ENCODE results near the gene USP40.

Gene USP40

DNA sequence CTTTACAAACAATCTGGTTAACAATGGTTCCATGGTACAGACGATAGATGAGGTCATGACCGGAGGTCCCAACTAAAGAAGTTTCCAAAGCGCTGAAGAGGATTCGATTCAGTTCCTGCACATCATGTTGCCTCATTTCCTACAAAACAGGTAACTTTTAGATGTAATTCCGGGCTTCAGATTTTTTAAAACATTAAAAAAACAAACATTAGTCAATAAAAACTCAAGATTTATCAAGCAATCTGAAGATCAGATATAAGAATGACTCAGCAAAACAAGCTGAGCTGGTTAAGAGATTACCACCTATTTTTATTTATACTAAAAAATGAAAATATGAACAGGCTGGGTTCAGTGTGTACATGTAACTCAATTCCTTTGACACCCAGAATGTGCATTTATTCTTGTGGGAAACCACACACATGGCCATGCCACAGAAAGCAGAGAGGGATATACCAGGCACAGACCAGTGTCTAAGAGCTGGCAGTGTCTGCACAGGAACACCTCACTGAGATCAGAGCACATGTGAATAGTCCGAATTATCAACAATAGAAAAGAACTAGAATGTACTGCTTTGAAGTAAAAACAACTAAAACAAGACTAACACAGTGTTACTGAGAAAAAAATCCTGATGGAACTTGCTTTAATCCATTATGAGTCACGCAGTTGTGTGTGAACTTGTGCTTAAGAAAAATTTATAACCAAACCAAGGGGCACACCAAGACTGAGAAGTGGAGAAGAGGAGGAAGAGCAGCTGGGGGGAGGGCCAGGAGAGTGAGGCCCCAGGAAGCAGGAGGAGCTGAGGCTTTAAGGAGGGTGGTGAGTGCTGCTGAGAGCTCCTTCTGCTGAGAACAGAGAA lies 9.5 kb downstream of the USP40 start:
- no peak for DNase-seq (ENCODE audit: extremely low read depth in 1 of 2, low read depth in 1 of 2)

DNA sequence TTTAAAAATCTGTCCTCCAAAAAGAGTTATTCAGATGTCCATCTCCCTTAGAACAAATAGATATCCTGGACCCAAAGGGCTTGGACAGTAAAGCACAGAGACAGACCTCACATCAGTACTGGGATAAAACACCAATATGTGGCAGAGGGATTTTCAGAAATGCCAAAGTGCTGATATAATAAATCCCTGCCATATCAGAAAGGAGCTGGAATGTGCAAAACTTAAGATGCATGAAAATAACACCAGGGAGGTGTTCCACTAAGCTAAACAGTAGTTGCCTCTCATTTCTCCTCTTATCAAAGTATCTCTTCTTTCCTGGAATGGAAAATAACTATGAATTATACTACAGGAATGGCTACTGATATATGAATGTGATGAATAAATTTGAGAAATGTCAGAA lies 13.2 kb downstream of the USP40 start:
- DNase-seq (ENCODE audit: extremely low read depth in 1 of 2, low read depth in 1 of 2) = no peak

DNA sequence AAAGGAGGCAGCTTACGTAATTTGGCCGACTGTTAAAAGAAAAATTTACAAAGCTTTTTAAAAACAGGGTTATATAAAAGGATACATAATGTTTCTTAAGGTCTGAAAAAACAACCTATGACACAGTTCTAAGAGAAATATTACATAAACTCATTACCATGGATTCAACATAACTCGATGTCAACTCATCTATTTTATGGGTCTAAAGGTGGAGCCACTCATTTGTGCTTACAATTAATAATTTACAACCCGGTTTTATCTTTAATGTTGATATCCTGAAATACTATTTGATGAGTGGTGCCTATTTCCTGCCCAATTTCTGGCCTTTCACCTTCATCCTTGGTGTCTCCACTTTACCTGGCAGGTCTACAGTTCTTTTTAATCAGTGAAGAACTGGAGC lies 15.1 kb downstream of the USP40 start:
- DNase-seq (ENCODE audit: extremely low read depth in 1 of 2, low read depth in 1 of 2) = no peak

DNA sequence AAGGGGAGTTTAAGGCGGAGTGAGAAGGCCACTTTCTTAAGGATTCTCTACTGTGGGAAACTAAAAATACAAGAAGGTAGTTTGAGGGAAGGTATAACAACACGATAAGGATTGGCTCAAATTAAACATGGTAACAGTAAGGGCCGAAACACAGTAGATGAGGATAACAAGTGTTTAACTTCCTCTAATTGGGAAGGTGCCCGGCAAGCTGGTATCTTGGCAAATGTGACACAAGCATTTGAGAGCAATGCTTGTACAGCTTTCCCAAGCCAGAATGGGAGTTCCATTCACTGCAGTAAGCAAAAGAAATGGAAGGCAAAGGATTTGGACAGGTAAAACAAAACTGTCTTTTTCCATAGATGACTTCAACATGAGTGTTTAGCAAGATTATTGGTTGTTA lies 19.8 kb downstream of the USP40 start:
- no peak for DNase-seq (ENCODE audit: extremely low read depth in 1 of 2, low read depth in 1 of 2)

DNA sequence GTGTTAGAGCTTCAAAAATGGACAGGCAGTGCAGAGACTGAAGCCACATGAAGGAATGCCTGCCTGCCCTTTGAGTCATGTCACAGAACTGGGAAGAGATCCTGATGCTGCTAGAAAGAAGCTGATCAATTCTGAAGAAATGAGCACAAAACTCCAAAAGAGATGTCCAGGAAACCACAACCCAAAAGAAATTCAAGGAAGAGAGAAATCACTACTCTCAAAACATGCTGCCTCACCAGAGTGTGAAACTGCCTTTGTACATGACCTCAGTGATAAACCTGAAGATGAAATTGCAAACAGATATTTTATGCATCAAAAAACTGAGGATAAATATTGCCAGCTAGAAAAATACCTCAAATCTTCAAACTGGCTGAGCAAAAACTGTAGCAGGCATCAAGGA lies 20.5 kb downstream of the USP40 start:
- no peak for DNase-seq (ENCODE audit: extremely low read depth in 1 of 2, low read depth in 1 of 2)

DNA sequence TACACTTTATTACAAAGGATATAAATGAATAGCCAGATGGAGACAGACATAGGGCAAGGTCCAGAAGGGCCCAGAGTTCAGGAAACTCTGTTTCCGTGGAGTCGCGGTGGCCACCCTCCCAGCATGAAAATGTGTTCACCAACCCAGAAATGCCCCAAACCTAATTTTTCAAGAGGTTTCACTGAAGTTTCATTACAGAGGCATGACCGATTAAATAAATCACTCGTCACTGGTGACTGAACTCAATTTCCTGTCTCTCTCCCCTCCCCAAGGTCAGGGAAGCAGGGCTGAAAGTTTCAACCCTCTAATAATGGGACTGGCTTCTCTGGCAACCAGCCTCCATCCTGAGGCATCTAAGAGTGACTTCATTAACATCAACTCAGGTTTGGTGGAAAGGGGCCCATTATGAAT lies 22.4 kb downstream of the USP40 start:
- DNase-seq (ENCODE audit: extremely low read depth in 1 of 2, low read depth in 1 of 2) = no peak

DNA sequence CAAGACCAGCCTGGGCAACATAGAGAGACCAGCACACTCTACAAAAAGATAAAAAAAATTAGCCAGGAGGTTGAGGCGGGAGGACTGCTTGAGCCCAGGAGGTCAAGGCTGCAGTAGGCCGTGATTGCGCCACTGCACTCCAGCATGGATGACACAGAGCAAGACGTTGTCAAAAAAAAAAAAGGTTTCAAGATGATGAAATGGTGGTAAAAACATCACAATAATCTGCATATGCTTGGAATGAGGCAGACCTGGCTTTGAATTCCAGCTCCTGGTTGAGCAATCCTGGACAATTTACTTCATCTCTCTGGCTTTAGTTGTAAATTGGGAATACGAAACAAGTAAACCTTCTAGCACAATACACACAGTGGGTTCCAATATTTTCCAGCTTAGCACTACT lies 24.1 kb downstream of the USP40 start:
- no peak for DNase-seq (ENCODE audit: extremely low read depth in 1 of 2, low read depth in 1 of 2)

DNA sequence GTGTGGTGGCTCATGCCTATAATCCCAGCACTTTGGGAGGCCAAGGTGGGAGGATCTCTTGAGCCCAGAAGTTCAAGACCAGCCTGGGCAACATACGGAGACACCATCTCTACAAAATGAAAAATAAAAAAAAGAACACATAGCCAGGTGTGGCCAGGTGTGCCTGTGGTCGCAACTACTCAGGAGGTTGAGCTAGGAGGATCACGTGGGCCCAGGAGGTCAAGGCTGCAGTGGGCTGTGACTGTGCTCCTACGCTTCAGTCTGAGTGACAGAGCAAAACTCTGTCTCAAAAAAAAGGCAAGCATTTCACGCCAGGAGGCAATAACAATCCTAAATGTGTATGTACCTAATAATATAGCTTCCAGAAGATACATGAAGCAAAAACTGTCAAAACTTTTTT lies 27.8 kb downstream of the USP40 start:
- no peak for DNase-seq (ENCODE audit: extremely low read depth in 1 of 2, low read depth in 1 of 2)

DNA sequence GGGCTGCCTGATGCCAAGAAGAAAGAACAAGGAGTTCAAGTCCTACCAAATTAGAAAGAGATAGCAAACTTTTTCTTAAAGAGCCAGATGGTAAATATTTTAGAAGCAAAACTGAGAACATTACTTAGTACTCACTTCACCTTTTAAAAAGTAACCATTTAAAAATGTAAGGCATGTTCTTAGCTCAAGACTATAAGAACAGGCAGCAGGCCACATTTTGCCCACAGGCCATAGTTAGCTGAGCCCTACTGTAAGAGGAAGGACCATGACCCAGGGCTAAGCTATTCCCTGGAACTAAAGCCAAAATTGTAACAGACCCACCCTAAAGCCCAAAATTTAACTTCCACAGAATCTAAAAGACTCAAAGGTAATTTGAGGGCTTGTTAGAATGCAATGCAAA lies 31.3 kb downstream of the USP40 start:
- no peak for DNase-seq (ENCODE audit: extremely low read depth in 1 of 2, low read depth in 1 of 2)

DNA sequence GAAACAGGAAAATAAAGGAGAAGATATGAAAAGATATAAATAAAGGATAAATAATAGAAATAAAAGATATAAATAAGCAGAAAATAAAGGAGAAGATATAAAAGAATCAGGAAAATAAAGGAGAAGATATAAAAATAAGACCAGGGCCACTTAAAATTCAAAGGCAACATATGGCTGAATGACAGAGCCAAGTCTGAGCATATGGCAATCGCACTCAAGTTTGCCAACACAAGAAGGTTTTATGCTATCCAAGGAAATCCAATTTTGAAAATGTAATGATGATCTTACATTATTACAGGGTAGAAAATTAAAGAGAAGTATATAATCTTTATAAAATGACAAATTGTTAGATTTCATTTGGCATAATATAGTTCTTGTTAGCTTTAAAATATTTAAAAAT lies 33.6 kb downstream of the USP40 start:
- DNase-seq (ENCODE audit: extremely low read depth in 1 of 2, low read depth in 1 of 2) = no peak

DNA sequence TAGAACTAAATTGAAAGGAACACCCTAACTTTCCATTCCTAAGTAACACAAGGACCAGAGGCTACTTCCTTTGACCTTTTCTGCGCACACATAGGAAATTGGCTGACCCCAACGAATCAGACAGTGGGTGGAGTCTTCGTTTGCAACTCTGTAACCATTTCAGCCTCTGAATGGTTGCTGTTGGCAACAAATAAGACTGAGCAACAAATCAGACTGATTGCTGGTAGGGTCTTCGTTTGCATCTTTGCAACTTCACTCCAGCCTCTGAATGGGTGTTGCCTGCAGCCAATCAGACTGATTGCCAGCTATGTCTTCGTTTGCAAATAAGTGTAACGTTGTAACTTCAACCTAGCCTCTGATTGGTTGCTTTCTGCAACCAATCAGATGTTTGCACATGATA lies 34.6 kb downstream of the USP40 start:
- no peak for DNase-seq (ENCODE audit: extremely low read depth in 1 of 2, low read depth in 1 of 2)

DNA sequence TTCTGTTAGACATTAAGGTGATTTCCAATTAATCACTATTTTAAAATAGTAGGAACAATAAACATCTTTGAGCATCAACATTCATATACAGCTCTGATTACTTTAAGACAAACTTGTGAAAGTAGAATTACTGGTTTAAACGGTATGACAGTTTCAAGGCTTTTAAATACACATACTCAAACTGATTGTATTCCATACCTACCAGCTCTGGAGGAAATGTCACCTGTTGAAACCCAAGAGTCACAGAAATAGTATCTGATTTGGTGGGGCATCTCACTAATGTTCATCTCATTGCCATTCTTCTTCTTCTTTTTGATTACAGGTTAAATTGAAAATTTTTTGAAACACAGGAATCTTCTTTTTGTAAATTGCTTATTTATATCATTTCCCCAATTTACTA lies 36.2 kb downstream of the USP40 start:
- DNase-seq (ENCODE audit: extremely low read depth in 1 of 2, low read depth in 1 of 2) = no peak

DNA sequence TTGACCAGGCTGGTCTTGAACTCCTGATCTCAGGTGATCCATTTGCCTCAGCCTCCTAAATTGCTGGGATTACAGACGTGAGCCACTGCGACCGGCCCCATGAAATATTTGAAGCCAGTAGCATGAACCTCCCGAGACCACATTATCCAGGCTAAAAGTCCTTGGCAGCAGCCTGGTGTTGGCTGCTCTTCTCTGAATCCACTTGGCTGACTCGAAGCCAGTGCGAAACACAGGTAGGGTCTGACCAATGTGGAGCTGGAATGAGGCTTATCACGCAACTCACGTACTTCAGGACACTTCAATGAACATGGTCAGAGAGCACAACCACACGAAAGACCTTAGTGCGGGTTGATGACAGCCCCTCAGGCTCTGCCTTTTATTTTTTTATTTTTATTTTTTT lies 38.4 kb downstream of the USP40 start:
- DNase-seq (ENCODE audit: extremely low read depth in 1 of 2, low read depth in 1 of 2) = no peak

DNA sequence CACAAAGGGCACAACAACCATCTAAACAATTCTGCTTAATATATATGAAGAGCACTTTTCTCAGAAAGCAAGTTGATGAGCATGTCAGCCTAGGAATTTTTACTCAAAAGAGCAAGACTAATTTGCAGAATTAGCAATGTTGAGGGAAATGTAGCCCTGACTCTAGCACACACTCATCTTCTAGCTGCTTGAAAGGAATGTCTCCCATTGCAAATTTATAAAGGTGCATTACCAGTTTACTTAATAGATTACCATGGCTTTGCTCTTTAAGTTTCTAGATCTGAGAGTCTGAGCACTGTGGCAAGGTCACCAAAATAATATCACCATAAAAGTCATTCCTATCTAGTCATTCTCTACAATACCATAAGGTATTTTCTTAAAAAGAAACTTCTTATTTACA lies 40.8 kb downstream of the USP40 start:
- no peak for DNase-seq (ENCODE audit: extremely low read depth in 1 of 2, low read depth in 1 of 2)

DNA sequence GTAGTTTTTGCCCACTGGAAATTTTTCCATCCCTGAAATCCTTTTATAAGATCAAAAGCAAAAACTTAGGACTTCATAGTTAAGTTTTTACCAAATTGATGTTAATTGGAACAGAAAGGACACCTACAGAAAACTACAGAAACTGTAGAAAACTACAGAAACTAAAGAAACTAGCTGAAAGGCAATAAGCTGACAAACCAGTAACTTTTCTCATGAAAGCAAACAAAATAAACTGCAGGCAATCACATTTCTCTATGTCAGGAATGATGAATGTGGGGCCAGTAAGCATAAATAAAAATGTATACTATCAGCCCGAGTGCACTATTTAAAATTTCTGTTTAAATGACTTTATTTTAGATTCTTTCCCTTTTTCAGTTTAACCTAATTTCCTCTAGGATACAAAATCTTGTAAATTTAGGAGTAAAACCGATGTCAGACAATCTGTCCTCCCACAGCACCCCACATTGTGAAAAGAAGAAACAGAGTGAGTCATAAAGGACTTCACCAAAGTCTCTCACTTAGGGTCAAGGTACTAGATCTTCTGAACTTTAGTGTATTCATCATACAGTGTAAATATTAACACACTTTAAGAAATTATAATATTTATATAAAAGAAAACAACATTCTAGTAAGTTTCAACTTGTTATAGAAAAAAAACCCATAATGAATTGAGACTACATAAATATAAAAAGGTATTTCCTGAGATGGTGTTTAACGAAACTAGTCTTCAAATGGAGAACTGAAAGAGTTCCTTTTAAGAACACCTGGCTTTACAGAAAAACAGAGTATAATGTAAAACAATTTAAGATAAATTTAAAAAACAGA lies 46.6 kb downstream of the USP40 start:
- DNase-seq (ENCODE audit: extremely low read depth in 1 of 2, low read depth in 1 of 2) = no peak

DNA sequence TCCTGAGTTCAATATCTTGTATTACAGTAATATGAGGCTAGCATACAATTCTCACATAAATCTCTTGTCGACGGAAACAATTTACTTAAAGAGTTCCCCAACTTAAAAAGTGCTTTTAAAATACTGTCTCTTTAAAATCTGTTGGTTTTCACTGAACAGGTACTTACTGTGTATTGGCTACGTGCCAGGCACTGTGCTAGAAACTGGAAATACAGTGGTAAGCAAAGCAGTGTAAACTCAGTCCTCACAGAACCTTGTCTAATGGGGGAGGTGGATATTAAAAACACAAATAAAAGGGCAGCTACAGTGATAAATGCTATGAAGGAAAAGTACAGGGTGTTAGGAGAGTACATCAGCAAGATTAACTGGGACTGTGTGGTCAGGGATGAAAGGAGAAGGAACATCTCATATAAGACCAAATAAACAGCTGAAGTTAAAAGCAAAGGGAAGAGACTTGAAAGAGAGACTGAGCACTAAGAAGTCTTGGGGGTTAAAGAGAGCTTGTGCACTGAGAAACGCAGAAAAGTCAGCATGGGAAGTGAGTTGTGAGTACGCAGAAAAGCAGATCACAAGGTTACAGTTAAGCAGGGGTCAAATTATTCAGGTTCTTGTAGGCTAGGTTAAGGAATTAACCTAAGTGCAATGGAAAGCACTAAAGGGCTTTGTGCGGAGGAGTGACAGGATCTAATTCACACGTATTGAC lies 52.5 kb downstream of the USP40 start:
- no peak for DNase-seq (ENCODE audit: extremely low read depth in 1 of 2, low read depth in 1 of 2)

DNA sequence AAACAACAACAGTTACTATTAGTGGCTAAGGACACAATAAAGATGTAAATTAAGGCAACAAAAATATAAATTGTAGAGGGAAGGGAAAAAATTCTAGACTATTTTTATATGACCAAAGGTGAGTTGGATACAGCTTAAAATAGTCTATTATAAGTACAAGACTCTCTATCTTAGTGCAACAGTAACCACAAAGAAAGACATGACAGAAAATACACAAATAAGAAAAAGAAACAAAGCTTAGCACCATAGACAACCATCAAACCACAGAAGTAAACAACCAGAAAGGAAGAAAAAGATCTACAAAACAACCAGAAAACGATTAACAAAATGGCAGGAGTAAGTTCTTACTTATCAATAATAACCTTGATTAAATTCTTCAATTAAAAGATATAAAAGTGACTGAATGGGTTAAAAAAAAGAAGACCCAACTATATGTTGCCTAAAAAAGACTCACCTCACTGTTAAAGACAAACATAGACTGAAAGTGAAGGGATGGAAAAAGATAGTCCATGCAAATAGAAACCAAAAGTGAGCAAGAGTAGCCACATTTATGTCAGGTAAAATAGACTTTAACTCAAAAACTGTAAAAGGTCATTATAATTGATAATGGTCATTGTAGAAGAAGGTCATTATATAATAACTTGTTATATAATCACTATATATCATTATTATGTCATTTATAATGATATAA lies 62.5 kb downstream of the USP40 start:
- DNase-seq (ENCODE audit: extremely low read depth in 1 of 2, low read depth in 1 of 2) = no peak

DNA sequence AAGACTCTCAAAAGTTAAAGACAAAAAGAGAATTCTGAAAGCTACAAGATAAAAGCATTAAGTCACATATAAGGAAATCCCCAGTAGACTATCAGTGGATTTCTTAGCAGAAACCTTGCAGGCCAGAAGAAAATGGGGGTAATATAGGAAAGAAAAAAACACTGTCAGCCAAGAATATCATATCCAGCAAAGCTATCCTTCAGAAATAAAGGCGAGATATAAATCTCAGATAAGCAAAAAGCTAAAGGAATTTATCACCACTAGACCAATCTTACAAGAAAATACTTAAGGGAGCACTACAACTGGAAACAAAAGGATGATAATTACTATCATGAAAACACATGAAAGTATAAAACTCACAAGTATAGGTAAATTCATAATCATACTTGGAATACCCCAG lies 63.1 kb downstream of the USP40 start:
- no peak for DNase-seq (ENCODE audit: extremely low read depth in 1 of 2, low read depth in 1 of 2)

DNA sequence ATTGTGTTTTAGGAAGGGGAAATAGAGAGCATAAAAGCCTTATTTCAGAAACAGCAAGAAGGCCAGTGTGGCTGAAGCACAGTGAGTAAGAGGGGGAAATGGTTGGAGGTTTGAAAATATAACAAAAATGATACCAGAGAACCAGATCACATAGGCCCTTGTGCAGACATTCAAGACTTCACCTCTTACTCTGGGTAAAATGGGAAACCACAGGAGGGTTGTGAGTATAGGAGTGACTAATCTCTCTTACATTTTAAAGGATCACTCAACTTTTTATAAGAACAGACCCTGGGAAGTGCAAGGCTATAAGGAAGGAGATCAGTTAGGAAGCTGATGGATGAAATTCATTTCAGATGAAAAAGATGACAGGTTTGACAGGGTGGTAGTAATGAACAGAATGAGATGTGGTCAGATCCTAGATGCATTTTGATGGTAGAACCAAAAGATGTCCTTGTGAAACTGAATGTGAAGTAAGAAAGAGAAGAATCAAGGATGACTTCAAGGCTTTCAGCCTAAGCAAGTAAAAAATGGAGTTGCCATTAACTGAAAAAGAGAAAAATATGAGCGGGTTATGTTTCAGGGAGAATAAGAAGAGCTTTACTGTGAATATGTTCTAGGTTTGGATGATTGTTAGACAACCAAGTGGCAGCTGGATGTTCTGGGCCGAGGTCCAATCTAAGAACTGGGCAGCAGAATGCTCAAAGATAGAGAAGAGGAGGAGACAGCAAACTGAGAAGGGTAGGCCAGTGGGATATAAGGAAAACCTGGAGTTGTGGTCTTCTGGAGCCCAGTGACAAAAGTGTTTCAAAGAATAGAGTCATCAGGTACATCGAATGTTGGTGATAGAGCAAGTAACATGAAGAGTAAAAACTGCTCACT lies 65.1 kb downstream of the USP40 start:
- DNase-seq (ENCODE audit: extremely low read depth in 1 of 2, low read depth in 1 of 2) = no peak

DNA sequence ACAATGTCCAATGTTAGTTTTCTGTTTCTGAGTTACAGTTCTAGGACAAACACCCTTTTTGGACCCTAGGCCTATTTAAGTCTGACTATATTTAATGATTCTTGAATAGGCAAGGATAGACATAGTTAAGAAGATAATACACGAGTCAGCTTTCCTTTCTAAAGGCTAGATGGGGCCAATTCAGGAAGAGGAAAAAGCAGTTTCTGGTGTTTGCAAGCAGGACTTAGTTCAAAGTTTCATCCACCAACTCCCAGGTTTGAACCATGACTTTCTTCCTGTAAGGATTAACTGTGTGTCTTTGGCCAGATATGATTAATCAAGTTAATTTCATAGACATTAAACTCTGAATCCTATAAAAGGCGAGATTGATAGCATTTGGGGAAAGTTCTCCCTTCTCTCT lies 66.7 kb downstream of the USP40 start:
- no peak for DNase-seq (ENCODE audit: extremely low read depth in 1 of 2, low read depth in 1 of 2)
